Measurements from ENCODE around the gene DRICH1.

DNA sequence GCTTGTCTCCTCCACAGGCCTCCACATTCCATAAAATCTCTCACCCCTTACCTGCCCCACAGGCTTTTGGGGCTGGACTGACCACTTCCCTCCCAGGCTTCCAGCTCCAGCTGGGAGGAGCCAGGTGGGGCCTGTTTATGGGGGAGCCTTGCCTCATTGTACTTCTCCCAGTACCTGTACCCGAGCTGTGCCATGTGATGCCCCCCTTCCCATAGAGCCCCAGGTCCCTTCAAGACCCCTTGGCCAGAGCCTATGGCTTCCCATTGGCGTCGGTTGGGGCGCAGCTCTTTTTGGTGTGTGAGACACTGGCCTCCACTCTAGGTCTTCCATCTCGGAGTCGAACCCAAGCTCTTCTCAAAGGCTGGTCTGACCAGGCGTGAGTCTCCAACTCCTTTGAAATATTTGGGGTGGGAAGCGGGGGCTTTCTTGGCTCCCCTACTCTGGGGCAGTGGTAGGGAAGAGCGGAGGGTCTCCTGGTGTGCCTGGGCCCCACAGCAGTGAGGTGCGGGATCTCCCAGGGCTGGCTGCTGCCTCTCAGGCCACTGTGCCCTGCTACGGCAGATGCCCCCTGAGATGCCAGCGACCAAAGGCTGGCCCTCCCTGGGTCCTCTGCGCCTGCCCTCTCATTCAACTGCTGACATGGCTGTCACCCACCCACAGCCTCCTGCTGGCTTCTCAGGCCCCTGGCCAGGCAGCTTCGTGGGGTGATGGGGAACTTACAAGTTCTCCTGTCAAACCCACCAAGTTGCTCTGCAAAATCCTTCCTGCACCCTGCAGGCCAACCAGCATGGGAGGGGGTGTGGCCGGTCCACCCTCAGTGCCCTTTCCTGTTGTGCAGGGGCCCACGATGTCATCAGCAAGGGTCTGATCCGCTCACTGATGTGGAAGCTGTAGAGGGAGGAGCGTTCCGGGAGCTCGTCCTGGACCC is 25.7 kb downstream of the DRICH1 start:
- TF ChIP-seq, protein P1, sequence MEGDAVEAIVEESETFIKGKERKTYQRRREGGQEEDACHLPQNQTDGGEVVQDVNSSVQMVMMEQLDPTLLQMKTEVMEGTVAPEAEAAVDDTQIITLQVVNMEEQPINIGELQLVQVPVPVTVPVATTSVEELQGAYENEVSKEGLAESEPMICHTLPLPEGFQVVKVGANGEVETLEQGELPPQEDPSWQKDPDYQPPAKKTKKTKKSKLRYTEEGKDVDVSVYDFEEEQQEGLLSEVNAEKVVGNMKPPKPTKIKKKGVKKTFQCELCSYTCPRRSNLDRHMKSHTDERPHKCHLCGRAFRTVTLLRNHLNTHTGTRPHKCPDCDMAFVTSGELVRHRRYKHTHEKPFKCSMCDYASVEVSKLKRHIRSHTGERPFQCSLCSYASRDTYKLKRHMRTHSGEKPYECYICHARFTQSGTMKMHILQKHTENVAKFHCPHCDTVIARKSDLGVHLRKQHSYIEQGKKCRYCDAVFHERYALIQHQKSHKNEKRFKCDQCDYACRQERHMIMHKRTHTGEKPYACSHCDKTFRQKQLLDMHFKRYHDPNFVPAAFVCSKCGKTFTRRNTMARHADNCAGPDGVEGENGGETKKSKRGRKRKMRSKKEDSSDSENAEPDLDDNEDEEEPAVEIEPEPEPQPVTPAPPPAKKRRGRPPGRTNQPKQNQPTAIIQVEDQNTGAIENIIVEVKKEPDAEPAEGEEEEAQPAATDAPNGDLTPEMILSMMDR (IDR thresholded peaks at IDR 0.05), result no peak
- no peak for TF ChIP-seq POLR2A (IDR thresholded peaks at IDR 0.05)
- TF ChIP-seq POLR2AphosphoS5 (IDR thresholded peaks at IDR 0.05), result no peak
- no peak for TF ChIP-seq EP300 (IDR thresholded peaks at IDR 0.05)

All from sigmoid colon (tissue), 4 donors.